GM12878 (cell line): Measurements from ENCODE around the gene ASIC2.

ENCODE experiments used
- CREB1 ChIP-seq: IDR thresholded peaks from 2 replicates; pipeline ENCODE4 v1.6.1; 2012; ENCODE audit warnings: low read depth, mild to moderate bottlenecking, inconsistent platforms
- FOXM1 ChIP-seq: IDR thresholded peaks from 2 replicates; pipeline ENCODE4 v1.6.1; 2012; ENCODE audit warnings: low read depth, mild to moderate bottlenecking, inconsistent platforms, low read length, moderate library complexity
- MEF2B ChIP-seq: fragments of 450-650 bp; IDR thresholded peaks from 2 replicates; pipeline ENCODE4 v1.6.1; 2018; ENCODE audit warnings: mild to moderate bottlenecking, moderate library complexity; ENCODE audit not compliant: partially characterized antibody, poor library complexity, severe bottlenecking
- POLR2A ChIP-seq: IDR thresholded peaks from 2 replicates; pipeline ENCODE4 v1.6.1; 2011; ENCODE audit warnings: low read depth, mild to moderate bottlenecking, low read length
- RCOR1 ChIP-seq: conservative IDR thresholded peaks from 2 replicates; pipeline ENCODE4 v1.6.1; 2012; ENCODE audit warnings: low read depth, low read length, improper control_type of control experiment
- RFX5 ChIP-seq: IDR thresholded peaks from 2 replicates; pipeline ENCODE4 v1.6.1; 2011; ENCODE audit warnings: low read depth, low read length, improper control_type of control experiment
- STAT3 ChIP-seq: IDR thresholded peaks from 2 replicates; pipeline ENCODE4 v1.6.1; 2011; ENCODE audit warnings: low read depth, low read length, improper control_type of control experiment
- TF ChIP-seq, protein P1 (sequence below), 3 experiments: IDR thresholded peaks in 2 of 3; conservative IDR thresholded peaks in 1 of 3; 2 replicates each; pipeline ENCODE4 v1.5.1; 2011; ENCODE audit warnings: low read depth in 3 of 3, low read length in 3 of 3, mild to moderate bottlenecking in 3 of 3, control low read depth in 2 of 3, moderate library complexity in 2 of 3, inconsistent platforms in 1 of 3, mixed read lengths in 1 of 3; ENCODE audit not compliant: control insufficient read depth in 2 of 3, insufficient read depth in 1 of 3; ENCODE audit errors: extremely low read depth in 1 of 3
- TF ChIP-seq, protein P2 (sequence below): fragments of 450-650 bp; IDR thresholded peaks from 2 replicates; pipeline ENCODE4 v1.6.1; 2017; ENCODE audit warnings: mild to moderate bottlenecking
- TF ChIP-seq, protein P3 (sequence below): fragments of 450-650 bp; formaldehyde crosslinking; IDR thresholded peaks from 2 replicates; pipeline ENCODE4 v1.4.0; 2022; ENCODE audit warnings: mild to moderate bottlenecking, moderate library complexity
- TF ChIP-seq, protein P4 (sequence below): fragments of 450-650 bp; IDR thresholded peaks from 2 replicates; pipeline ENCODE4 v1.6.1; 2017; ENCODE audit warnings: antibody characterized with exemption, mild to moderate bottlenecking, moderate library complexity

DNA sequence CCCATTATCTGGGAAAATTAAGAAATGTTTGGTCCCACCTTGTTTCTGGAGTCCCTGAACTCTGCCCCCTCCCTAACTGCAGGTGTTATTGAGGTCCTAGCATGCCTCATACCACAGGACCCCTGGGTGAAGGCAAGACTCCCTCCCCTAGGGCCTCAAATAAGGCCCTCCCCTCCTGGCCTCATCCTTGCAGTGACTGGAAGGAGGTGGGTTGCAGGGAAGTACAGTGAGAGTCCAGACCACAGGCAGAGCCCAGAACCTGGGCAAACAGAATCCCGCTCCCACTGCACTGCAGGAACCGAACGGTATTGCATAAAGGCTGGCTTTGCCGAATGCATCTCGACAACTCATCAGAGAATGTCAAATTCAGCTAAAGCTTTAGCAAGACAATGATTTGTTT is 126.6 kb downstream of the ASIC2 start:
- TF ChIP-seq, protein P1, sequence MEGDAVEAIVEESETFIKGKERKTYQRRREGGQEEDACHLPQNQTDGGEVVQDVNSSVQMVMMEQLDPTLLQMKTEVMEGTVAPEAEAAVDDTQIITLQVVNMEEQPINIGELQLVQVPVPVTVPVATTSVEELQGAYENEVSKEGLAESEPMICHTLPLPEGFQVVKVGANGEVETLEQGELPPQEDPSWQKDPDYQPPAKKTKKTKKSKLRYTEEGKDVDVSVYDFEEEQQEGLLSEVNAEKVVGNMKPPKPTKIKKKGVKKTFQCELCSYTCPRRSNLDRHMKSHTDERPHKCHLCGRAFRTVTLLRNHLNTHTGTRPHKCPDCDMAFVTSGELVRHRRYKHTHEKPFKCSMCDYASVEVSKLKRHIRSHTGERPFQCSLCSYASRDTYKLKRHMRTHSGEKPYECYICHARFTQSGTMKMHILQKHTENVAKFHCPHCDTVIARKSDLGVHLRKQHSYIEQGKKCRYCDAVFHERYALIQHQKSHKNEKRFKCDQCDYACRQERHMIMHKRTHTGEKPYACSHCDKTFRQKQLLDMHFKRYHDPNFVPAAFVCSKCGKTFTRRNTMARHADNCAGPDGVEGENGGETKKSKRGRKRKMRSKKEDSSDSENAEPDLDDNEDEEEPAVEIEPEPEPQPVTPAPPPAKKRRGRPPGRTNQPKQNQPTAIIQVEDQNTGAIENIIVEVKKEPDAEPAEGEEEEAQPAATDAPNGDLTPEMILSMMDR (IDR thresholded peaks at IDR 0.05 in 2 of 3, conservative IDR thresholded peaks at IDR 0.05 in 1 of 3; ENCODE audit: control insufficient read depth in 2 of 3, extremely low read depth in 1 of 3, insufficient read depth in 1 of 3, low read depth in 3 of 3, low read length in 3 of 3) = no peak
- TF ChIP-seq CREB1 (no peak), MEF2B (no peak), STAT3 (no peak), POLR2A (no peak), RCOR1 (no peak), RFX5 (no peak), FOXM1 (no peak)
- TF ChIP-seq, protein P2, sequence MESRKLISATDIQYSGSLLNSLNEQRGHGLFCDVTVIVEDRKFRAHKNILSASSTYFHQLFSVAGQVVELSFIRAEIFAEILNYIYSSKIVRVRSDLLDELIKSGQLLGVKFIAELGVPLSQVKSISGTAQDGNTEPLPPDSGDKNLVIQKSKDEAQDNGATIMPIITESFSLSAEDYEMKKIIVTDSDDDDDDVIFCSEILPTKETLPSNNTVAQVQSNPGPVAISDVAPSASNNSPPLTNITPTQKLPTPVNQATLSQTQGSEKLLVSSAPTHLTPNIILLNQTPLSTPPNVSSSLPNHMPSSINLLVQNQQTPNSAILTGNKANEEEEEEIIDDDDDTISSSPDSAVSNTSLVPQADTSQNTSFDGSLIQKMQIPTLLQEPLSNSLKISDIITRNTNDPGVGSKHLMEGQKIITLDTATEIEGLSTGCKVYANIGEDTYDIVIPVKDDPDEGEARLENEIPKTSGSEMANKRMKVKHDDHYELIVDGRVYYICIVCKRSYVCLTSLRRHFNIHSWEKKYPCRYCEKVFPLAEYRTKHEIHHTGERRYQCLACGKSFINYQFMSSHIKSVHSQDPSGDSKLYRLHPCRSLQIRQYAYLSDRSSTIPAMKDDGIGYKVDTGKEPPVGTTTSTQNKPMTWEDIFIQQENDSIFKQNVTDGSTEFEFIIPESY = no peak
- TF ChIP-seq, protein P3, sequence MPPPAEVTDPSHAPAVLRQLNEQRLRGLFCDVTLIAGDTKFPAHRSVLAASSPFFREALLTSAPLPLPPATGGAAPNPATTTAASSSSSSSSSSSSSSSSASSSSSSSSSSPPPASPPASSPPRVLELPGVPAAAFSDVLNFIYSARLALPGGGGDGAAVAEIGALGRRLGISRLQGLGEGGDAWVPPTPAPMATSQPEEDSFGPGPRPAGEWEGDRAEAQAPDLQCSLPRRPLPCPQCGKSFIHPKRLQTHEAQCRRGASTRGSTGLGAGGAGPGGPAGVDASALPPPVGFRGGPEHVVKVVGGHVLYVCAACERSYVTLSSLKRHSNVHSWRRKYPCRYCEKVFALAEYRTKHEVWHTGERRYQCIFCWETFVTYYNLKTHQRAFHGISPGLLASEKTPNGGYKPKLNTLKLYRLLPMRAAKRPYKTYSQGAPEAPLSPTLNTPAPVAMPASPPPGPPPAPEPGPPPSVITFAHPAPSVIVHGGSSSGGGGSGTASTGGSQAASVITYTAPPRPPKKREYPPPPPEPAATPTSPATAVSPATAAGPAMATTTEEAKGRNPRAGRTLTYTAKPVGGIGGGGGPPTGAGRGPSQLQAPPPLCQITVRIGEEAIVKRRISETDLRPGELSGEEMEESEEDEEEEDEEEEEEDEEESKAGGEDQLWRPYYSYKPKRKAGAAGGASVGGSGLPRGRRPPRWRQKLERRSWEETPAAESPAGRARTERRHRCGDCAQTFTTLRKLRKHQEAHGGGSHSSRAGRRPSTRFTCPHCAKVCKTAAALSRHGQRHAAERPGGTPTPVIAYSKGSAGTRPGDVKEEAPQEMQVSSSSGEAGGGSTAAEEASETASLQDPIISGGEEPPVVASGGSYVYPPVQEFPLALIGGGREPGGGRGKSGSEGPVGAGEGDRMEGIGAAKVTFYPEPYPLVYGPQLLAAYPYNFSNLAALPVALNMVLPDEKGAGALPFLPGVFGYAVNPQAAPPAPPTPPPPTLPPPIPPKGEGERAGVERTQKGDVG (CRISPR knock-in tag) = no peak
- TF ChIP-seq, protein P4, sequence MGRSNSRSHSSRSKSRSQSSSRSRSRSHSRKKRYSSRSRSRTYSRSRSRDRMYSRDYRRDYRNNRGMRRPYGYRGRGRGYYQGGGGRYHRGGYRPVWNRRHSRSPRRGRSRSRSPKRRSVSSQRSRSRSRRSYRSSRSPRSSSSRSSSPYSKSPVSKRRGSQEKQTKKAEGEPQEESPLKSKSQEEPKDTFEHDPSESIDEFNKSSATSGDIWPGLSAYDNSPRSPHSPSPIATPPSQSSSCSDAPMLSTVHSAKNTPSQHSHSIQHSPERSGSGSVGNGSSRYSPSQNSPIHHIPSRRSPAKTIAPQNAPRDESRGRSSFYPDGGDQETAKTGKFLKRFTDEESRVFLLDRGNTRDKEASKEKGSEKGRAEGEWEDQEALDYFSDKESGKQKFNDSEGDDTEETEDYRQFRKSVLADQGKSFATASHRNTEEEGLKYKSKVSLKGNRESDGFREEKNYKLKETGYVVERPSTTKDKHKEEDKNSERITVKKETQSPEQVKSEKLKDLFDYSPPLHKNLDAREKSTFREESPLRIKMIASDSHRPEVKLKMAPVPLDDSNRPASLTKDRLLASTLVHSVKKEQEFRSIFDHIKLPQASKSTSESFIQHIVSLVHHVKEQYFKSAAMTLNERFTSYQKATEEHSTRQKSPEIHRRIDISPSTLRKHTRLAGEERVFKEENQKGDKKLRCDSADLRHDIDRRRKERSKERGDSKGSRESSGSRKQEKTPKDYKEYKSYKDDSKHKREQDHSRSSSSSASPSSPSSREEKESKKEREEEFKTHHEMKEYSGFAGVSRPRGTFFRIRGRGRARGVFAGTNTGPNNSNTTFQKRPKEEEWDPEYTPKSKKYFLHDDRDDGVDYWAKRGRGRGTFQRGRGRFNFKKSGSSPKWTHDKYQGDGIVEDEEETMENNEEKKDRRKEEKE = no peak
